NCI-H774 (cell line): Measurements from ENCODE around the gene MRPL52.
"Not testable (repeated sequence)": the region's sequence is repeated elsewhere in the genome, so short reads cannot be mapped to it uniquely, and the experiment has no call there.

Experiments used
- DNase-seq: peaks from one replicate; lab custom pipeline; 2025; lab: John Stamatoyannopoulos, UW

The MRPL52 gene

GRCh38 chr14:22854963-22855724 lies 25.5 kb downstream of the MRPL52 start:
- DNase-seq = no peak

DNA sequence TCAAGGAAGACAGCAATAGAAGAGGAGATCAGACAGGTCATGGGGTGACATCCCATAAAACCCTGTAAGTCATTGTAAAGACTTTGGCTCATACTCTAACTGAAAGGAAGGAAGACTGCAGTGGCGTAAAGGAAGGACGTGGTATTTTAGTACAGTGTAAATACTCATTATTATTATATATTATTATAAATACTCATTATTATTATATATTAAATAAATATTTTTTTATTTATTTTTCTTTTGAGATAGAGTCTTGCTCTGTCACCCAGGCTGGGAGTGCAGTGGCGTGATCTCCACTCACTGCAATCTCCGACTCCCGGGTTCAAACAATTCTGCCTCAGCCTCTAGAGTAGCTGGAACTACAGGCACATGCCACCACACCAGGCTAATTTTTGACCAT lies 26.7 kb downstream of the MRPL52 start:
- no peak for DNase-seq

DNA sequence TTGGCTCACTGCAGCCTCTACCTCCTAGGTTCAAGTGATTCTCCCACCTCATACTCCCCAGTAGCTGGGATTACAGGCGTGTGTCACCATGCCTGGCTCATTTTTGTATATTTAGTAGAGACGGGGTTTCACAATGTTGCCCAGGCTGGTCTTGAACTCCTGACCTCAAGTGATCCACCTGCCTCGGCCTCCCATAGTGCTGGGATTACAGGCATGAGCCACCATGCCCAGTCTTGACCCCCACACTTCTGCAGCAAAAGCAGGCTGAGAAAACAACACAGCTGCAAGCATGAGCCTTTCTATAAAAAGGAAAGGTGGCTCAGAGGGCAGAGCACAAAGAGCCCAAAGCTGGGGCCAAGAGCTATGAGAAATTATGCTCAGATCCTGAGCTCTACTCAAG lies 30.7 kb downstream of the MRPL52 start:
- DNase-seq = not testable (repeated sequence)

DNA sequence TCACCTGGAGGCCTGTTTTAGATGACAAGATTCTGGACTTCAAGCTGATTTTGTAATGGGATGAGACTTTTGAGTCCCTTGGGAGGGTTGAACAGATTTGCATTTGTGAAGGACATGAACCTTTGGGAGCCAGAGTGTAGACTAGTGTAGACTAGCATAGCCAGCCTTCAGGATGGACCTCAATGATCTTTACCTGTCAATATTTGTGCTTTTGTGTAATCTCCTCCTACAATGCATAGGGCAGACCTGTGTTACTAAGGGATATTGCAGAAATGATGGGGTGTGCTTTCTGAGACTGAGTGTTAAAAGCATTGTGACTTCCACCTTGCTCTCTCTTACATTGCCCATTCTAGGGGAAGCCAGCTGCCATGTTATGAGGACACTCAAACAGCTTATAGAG lies 32.0 kb downstream of the MRPL52 start:
- DNase-seq = no peak

DNA sequence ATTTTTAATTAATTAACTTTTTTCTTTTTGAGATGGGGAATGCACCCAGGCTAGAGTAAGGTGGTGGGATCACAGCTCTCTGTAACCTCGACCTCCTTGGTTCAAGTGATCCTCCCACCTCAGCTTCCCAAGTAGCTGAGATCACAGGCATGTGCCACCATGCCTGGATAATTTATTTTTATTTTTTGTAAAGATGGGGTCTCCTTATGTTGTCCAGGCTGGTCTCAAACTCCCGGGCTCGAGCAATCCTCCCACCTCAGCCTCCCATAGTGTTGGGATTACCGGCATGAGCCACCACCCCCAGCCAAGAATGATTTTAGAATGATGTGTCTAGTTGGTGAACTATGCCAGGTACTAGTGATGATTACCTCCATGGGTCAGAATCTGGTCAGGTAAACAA lies 35.3 kb downstream of the MRPL52 start:
- no peak for DNase-seq

DNA sequence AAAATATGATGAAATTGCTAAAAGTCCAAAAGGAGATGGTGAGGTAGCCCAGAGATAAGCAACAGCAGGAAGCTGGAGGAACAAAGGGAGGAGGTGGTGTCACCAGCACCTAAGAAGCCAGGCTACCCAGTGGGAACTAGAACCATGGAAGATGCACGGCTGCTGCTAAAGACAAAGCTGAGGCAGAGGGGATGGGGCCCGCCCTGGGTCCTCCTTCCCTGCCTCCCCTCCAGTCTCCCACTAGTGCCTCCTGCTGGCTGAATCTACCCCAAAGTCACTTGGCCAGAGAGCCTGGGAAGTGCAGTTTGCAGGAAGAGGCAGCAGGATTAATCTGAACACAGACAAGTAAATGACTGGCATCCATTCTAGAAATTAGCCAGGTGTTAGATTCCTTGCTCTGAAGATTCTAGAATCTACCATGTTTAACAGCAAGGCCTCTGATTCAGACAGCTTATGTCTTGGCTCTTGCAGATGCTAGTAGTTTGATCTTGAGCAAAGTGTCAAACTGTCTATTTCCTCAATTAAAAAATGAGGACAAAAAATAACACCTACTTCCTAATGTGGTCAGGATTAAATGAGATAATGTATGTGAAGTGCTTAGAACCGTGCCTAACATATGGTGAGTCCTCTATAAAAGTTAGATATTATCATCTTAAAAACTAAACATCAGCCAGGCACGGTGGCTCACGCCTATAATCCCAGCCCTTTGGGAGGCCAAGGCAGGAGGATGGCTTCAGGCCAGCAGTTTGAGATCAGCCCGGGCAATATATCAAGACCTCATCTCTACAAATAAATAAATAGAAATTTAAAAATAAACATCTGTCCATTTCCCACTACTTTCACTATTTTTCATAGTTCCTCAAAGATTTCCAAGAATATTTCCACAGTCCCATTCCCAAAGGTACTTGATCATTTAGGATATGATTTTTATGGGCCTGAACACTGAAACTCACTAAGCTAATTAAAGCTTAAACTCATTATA lies 36.0 kb downstream of the MRPL52 start:
- DNase-seq = no peak

GRCh38 chr14:22866874-22867273 lies 37.2 kb downstream of the MRPL52 start:
- no peak for DNase-seq

DNA sequence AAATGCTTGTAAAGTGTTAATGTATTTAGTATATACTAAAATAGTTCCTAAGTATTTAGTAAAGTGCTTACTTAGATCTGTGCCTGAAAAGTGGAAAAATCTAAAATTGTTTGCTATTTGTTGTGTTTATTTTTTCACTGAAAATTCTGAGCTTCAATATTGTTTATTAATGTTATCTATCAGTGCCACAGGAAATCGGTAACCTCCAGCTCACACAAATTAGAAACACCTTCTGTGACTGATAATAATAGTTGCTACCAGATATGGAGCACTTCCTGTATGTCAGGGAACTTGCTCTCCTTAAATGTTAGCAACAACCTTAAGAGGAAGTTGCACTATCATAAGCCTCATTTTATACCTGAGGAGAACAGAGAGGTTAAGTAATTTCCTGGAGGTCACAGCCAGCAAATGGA lies 41.1 kb downstream of the MRPL52 start:
- no peak for DNase-seq

GRCh38 chr14:22871224-22872032 lies 41.7 kb downstream of the MRPL52 start, which contains the start of gene LRP10:
Gene LRP10 (plus strand): TSS chr14:22871740. CDS start chr14:22872304, 564 bp downstream.
- peak; percentile 85 for DNase-seq

- peak; percentile 80 for DNase-seq
Measured at GRCh38 chr14:22872033-22872832, 42.5 kb downstream of the MRPL52 start.

GRCh38 chr14:22872833-22873520 lies 43.3 kb downstream of the MRPL52 start:
- no peak for DNase-seq

DNA sequence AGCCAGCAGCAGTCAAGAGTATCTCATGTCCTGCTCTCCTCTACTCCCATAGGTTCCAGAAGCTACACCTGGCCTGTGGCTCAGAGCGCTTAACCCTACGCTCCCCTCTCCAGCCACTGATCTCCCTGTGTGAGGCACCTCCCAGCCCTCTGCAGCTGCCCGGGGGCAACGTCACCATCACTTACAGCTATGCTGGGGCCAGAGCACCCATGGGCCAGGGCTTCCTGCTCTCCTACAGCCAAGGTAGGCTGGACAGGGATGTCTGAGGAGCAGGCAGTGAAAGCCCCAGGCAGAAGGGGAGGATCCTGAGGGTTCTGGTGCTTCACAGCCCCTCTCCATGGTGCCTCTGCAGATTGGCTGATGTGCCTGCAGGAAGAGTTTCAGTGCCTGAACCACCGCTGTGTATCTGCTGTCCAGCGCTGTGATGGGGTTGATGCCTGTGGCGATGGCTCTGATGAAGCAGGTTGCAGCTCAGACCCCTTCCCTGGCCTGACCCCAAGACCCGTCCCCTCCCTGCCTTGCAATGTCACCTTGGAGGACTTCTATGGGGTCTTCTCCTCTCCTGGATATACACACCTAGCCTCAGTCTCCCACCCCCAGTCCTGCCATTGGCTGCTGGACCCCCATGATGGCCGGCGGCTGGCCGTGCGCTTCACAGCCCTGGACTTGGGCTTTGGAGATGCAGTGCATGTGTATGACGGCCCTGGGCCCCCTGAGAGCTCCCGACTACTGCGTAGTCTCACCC lies 45.5 kb downstream of the MRPL52 start:
- no peak for DNase-seq

DNA sequence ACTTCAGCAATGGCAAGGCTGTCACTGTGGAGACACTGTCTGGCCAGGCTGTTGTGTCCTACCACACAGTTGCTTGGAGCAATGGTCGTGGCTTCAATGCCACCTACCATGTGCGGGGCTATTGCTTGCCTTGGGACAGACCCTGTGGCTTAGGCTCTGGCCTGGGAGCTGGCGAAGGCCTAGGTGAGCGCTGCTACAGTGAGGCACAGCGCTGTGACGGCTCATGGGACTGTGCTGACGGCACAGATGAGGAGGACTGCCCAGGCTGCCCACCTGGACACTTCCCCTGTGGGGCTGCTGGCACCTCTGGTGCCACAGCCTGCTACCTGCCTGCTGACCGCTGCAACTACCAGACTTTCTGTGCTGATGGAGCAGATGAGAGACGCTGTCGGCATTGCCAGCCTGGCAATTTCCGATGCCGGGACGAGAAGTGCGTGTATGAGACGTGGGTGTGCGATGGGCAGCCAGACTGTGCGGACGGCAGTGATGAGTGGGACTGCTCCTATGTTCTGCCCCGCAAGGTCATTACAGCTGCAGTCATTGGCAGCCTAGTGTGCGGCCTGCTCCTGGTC lies 46.1 kb downstream of the MRPL52 start:
- DNase-seq = no peak

- no peak for DNase-seq
Measured at GRCh38 chr14:22877000-22877501, 47.4 kb downstream of the MRPL52 start.

GRCh38 chr14:22878271-22879246 lies 48.9 kb downstream of the MRPL52 start:
- no peak for DNase-seq

DNA sequence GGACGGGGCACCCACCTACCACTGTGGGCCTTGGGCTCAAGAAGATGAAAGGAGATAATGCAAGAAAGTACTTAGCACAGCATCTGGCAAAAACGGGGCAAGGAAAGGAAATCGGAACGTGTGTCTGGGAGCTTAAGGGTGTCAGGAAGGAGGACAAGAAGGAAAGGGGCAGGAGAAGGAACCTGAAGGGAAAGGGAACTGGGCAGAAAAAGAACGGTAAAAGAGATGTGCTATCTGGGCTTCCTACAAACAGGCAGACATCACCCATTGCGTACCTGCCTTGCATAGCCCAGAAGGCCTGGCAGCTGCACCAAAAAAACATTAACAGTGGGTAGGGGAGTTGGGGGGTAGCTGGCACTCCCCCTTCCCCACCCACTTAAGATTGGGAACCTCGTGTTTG lies 52.4 kb downstream of the MRPL52 start:
- no peak for DNase-seq

- DNase-seq = peak; percentile 70
Measured at GRCh38 chr14:22882529-22883172, 53.0 kb downstream of the MRPL52 start.
